ENCODE results near the gene B3GALT2. TPM values are rescaled to one million over a fixed set of nuclear protein-coding genes. Genes with fewer than 3 reads are reported as not detected.
A peak's percentile ranks its signal among the peaks of the same experiment; 100 is the strongest.

The B3GALT2 gene
- polyA plus RNA-seq, 12 donors: 9.2 to 20.2 (median 14.4) TPM; not detected in 1

GRCh38 chr1:193185211-193185610 is 1.2 kb downstream of the B3GALT2 start:
- no peak for DNase-seq

GRCh38 chr1:193184776-193185175 is 1.6 kb downstream of the B3GALT2 start:
- DNase-seq: no peak

- peak; percentile 53 for DNase-seq
These were observed 3.3 kb downstream of the B3GALT2 start for GRCh38 chr1:193183019-193183627.

- no peak for DNase-seq
These were observed 4.4 kb downstream of the B3GALT2 start for GRCh38 chr1:193181985-193182384.

GRCh38 chr1:193181536-193181935 is 4.9 kb downstream of the B3GALT2 start:
- no peak for DNase-seq

GRCh38 chr1:193179094-193179493 is 7.3 kb downstream of the B3GALT2 start:
- DNase-seq: no peak

GRCh38 chr1:193176788-193177187 is 9.6 kb downstream of the B3GALT2 start:
- DNase-seq: no peak

- DNase-seq: no peak
These were observed 10.3 kb downstream of the B3GALT2 start for GRCh38 chr1:193176113-193176512.

- no peak for DNase-seq
These were observed 29.1 kb downstream of the B3GALT2 start for GRCh38 chr1:193157360-193157759.

- DNase-seq: no peak
These were observed 29.6 kb downstream of the B3GALT2 start for GRCh38 chr1:193156822-193157142.

- DNase-seq: no peak
These were observed 30.1 kb downstream of the B3GALT2 start for GRCh38 chr1:193156117-193156821.

- no peak for DNase-seq
These were observed 41.4 kb downstream of the B3GALT2 start for GRCh38 chr1:193144999-193145398.

GRCh38 chr1:193144361-193144938 is 42.0 kb downstream of the B3GALT2 start:
- DNase-seq: no peak

- DNase-seq: no peak
These were observed 43.1 kb downstream of the B3GALT2 start for GRCh38 chr1:193143285-193143684.

- no peak for DNase-seq
These were observed 44.0 kb downstream of the B3GALT2 start for GRCh38 chr1:193142409-193142808.

- no peak for DNase-seq
These were observed 44.6 kb downstream of the B3GALT2 start for GRCh38 chr1:193141804-193142203.

GRCh38 chr1:193140254-193140653 is 46.2 kb downstream of the B3GALT2 start:
- DNase-seq: no peak

GRCh38 chr1:193131266-193131860 is 55.0 kb downstream of the B3GALT2 start:
- DNase-seq: no peak

Other genes starting within 250 kb of the B3GALT2 start
- 10 to 100 TPM in 11 of 12 donors, not detected in 1; 31.9 to 52.0 (median 44.0) TPM for gene UCHL5, start 127.3 kb downstream of the B3GALT2 start, polyA plus RNA-seq (ENCODE audit: insufficient read length in 12 of 12)
- gene RO60, start 127.0 kb downstream of the B3GALT2 start, polyA plus RNA-seq (ENCODE audit: insufficient read length in 12 of 12): 10 to 100 TPM in 11 of 12 donors, not detected in 1; 23.3 to 34.4 (median 29.8) TPM
- gene GLRX2, start 81.2 kb downstream of the B3GALT2 start, polyA plus RNA-seq (ENCODE audit: insufficient read length in 12 of 12): 10 to 100 TPM in 10 of 12 donors, 1 to 10 TPM in 1, not detected in 1; 8.8 to 23.7 (median 15.8) TPM
- gene CDC73, start 64.6 kb downstream of the B3GALT2 start, polyA plus RNA-seq (ENCODE audit: insufficient read length in 12 of 12): 10 to 100 TPM in 11 of 12 donors, not detected in 1; 26.0 to 58.0 (median 32.6) TPM